ENCODE data around the gene HOMER2. TPM values are rescaled to one million over a fixed set of nuclear protein-coding genes. Genes with fewer than 3 reads are reported as not detected.
A peak's percentile ranks its signal among the peaks of the same experiment; 100 is the strongest.

Gene HOMER2
- total and polyA plus RNA-seq, 9 of the 15 experiments (the other 6 are each of a cell fraction or from before 2014, with no cell fraction given): 0.13 to 0.47 (median 0.29) TPM; not detected in 1

DNA sequence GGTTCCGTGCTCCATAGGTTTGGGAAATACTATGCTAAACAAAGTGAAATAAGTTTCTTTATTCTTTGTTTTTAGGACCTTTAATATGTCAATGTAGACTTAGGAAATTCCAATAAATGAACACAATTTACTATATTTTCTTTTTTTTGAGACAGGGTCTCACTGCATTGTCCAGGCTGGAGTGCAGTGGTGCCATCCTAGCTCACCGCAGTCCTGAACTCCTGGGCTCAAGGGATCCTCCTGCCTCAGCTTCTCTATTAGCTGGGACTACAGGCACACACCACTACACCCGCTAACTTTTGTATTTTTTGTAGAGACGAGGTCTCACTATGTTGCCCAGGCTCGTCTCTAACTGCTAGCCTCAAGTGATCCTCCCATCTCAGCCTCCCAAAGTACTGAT, 12.4 kb upstream of the HOMER2 start:
- ChIA-PET CTCF (ENCODE audit: low intra/inter-chr PET ratio) (no interaction called here), POLR2A (no interaction called here)
- Histone ChIP-seq H3K27ac (ENCODE audit: extremely low read depth, low read depth, low read length) (no peak overlapping the region), H3K9ac (ENCODE audit: insufficient read depth in 1 of 2, low read depth in 2 of 2, low read length in 2 of 2) (no peak overlapping the region), H3K9me1 (ENCODE audit: control insufficient read depth, insufficient read depth, low read length) (no peaks in the 10 kb centered on the region), H3K4me3 (no peak overlapping the region), H3K9me3 (replicated peaks; ENCODE audit: control insufficient read depth, insufficient read depth, low read depth, low read length) (no peaks in the 10 kb centered on the region), H3K4me1 (replicated peaks in 1 of 2; ENCODE audit: control insufficient read depth in 2 of 2, insufficient read depth in 2 of 2, low read length in 2 of 2) (no peaks in the 10 kb centered on the region), H3K79me2 (ENCODE audit: control insufficient read depth, insufficient read depth, low read length) (no peaks in the 10 kb centered on the region), H3K4me2 (ENCODE audit: insufficient read depth, low read length) (no peak overlapping the region), H3K36me3 (ENCODE audit: control insufficient read depth, insufficient read depth, low read length) (no peaks in the 10 kb centered on the region), H4K20me1 (replicated peaks; ENCODE audit: control insufficient read depth, insufficient read depth, low read length) (no peaks in the 10 kb centered on the region), H3K27me3 (ENCODE audit: control insufficient read depth in 2 of 2, insufficient read depth in 2 of 2, low read length in 2 of 2) (peaks cover 21 to 35% of the 10 kb centered on the region in 2 experiments), H2AFZ (ENCODE audit: low read depth, low read length) (no peak overlapping the region)
- TF ChIP-seq ZC3H4 (CRISPR knock-in tag; IDR thresholded peaks at IDR 0.05; ENCODE audit: borderline replicate concordance): no peak
- TF ChIP-seq ZNF121 (CRISPR knock-in tag; conservative IDR thresholded peaks at IDR 0.05): peak; percentile 79
- TF ChIP-seq, protein P1, sequence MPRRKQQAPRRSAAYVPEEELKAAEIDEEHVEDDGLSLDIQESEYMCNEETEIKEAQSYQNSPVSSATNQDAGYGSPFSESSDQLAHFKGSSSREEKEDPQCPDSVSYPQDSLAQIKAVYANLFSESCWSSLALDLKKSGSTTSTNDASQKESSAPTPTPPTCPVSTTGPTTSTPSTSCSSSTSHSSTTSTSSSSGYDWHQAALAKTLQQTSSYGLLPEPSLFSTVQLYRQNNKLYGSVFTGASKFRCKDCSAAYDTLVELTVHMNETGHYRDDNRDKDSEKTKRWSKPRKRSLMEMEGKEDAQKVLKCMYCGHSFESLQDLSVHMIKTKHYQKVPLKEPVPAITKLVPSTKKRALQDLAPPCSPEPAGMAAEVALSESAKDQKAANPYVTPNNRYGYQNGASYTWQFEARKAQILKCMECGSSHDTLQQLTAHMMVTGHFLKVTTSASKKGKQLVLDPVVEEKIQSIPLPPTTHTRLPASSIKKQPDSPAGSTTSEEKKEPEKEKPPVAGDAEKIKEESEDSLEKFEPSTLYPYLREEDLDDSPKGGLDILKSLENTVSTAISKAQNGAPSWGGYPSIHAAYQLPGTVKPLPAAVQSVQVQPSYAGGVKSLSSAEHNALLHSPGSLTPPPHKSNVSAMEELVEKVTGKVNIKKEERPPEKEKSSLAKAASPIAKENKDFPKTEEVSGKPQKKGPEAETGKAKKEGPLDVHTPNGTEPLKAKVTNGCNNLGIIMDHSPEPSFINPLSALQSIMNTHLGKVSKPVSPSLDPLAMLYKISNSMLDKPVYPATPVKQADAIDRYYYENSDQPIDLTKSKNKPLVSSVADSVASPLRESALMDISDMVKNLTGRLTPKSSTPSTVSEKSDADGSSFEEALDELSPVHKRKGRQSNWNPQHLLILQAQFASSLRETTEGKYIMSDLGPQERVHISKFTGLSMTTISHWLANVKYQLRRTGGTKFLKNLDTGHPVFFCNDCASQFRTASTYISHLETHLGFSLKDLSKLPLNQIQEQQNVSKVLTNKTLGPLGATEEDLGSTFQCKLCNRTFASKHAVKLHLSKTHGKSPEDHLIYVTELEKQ (CRISPR knock-in tag; IDR thresholded peaks at IDR 0.05): no peak
- TF ChIP-seq KLF16 (IDR thresholded peaks at IDR 0.05): no peak
- TF ChIP-seq ILK (tag; IDR thresholded peaks at IDR 0.05; ENCODE audit: borderline replicate concordance, low read depth): no peak
- TF ChIP-seq, protein P2, sequence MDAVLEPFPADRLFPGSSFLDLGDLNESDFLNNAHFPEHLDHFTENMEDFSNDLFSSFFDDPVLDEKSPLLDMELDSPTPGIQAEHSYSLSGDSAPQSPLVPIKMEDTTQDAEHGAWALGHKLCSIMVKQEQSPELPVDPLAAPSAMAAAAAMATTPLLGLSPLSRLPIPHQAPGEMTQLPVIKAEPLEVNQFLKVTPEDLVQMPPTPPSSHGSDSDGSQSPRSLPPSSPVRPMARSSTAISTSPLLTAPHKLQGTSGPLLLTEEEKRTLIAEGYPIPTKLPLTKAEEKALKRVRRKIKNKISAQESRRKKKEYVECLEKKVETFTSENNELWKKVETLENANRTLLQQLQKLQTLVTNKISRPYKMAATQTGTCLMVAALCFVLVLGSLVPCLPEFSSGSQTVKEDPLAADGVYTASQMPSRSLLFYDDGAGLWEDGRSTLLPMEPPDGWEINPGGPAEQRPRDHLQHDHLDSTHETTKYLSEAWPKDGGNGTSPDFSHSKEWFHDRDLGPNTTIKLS (IDR thresholded peaks at IDR 0.05; ENCODE audit: borderline replicate concordance, low read depth): no peak
- TF ChIP-seq CSDE1 (IDR thresholded peaks at IDR 0.05): no peak
- TF ChIP-seq FUS (optimal IDR thresholded peaks at IDR 0.05; ENCODE audit: low read depth, low read length): no peak
- no peak for TF ChIP-seq BRD9 (IDR thresholded peaks at IDR 0.05; ENCODE audit: low read depth, partially characterized antibody)
- DNase-seq (ENCODE audit: extremely low read depth in 1 of 4, low spot score in 3 of 4): no peak
- ATAC-seq: no peak
- in situ Hi-C loops (cut with MboI): no loop called here
- 15% methylated on average over 5 of the region's 5 CpGs for WGBS (ENCODE audit: insufficient coverage, low coverage, missing lambda C conversion rate)
- BruUV-seq (replicated peaks): no TSS peak
- intact Hi-C loops (cut with micrococcal nuclease): no loop called here
- no peak for FAIRE-seq

All from K562 (cell line).